ENCODE data around the gene NDFIP2. TPM values are rescaled to one million over a fixed set of nuclear protein-coding genes. Genes with fewer than 3 reads are reported as not detected.

NDFIP2 gene
- total RNA-seq, 1 experiment from 2014 or later, result 81.6 TPM

- intact Hi-C loops (cut with micrococcal nuclease), result no loop called here
- H3K4me3 Mint-ChIP-seq (ENCODE audit: unreplicated experiment), result no peak overlapping the region
- H3K4me1 Mint-ChIP-seq (ENCODE audit: insufficient read depth, unreplicated experiment), result peaks cover 16% of the 10 kb centered on the region
- BruUV-seq (replicated peaks), result no TSS peak
- no peaks in the 10 kb centered on the region for H3K27me3 Mint-ChIP-seq (ENCODE audit: insufficient read depth, unreplicated experiment)
- H3K9me3 Mint-ChIP-seq (ENCODE audit: unreplicated experiment), result peaks cover 2% of the 10 kb centered on the region
- CTCF ChIA-PET, result no interaction called here
- no peak overlapping the region for H3K27ac Mint-ChIP-seq (ENCODE audit: low read depth, unreplicated experiment)
- POLR2A ChIA-PET, result no interaction called here
- no peak for DNase-seq (ENCODE audit: unreplicated experiment)
- TF ChIP-seq CTCF (IDR thresholded peaks at IDR 0.05; ENCODE audit: unreplicated experiment), result no peak
- peaks cover 5% of the 10 kb centered on the region for H3K36me3 Mint-ChIP-seq (ENCODE audit: insufficient read depth, unreplicated experiment)
Measured at GRCh38 chr13:79602936-79603335, 122.0 kb downstream of the NDFIP2 start.

- peaks cover 5% of the 10 kb centered on the region for H3K36me3 Mint-ChIP-seq (ENCODE audit: insufficient read depth, unreplicated experiment)
- intact Hi-C loops (cut with micrococcal nuclease), result no loop called here
- H3K4me1 Mint-ChIP-seq (ENCODE audit: insufficient read depth, unreplicated experiment), result peaks cover 16% of the 10 kb centered on the region
- peak overlapping the region; percentile 80 for H3K27ac Mint-ChIP-seq (ENCODE audit: low read depth, unreplicated experiment)
- H3K4me3 Mint-ChIP-seq (ENCODE audit: unreplicated experiment), result peak overlapping the region; percentile 51
- peak; percentile 75 for DNase-seq (ENCODE audit: unreplicated experiment)
- POLR2A ChIA-PET, result interaction anchor here (0.8 to 1.8 kb wide), 11 partner anchors 10 to 195 kb away, joined by 3 to 8 read pairs (median 4); no protein-coding TSS in a partner anchor
- CTCF ChIA-PET, result interaction anchor here (1.4 kb wide), 1 partner anchor 62 kb away, joined by 4 read pairs; no protein-coding TSS in a partner anchor
- BruUV-seq (replicated peaks), result no TSS peak
- no peaks in the 10 kb centered on the region for H3K27me3 Mint-ChIP-seq (ENCODE audit: insufficient read depth, unreplicated experiment)
- H3K9me3 Mint-ChIP-seq (ENCODE audit: unreplicated experiment), result peaks cover 8% of the 10 kb centered on the region
- no peak for TF ChIP-seq CTCF (IDR thresholded peaks at IDR 0.05; ENCODE audit: unreplicated experiment)
Measured at GRCh38 chr13:79604752-79605151, 123.8 kb downstream of the NDFIP2 start.

Other genes starting within 250 kb of the NDFIP2 start
- 60.5 and 72.6 TPM in 2 replicates for gene RBM26, start 74.9 kb upstream of the NDFIP2 start, total RNA-seq (2022)